HepG2 (cell line): ENCODE data around the gene CCDC57. TPM values are rescaled to one million over a fixed set of nuclear protein-coding genes. Genes with fewer than 3 reads are reported as not detected.

Experiments used
- ATAC-seq: fragments of 200-7000 bp; cut with Tn5 transposase; 3 replicates; pipeline ENCODE4 v1.9.1; 2020; ENCODE audit warnings: mild to moderate bottlenecking, moderate library complexity
- BruUV-seq: library from RNA; stranded (reverse); fragments of 400-500 nt; replicated peaks from 2 replicates; lab custom pipeline; 2021; lab: Mats Ljungman, UMichigan
- CTCF ChIA-PET: fragments of 300-600 bp; formaldehyde crosslinking; extraction: SDS; loops from one replicate; lab custom pipeline; 2021; ENCODE audit warnings: low total read pairs, inconsistent platforms, low intra/inter-chr PET ratio; lab: Yijun Ruan, JAX
- POLR2A ChIA-PET: fragments of 350-600 bp; sonication (Branson Sonifier 250); formaldehyde crosslinking; loops from one replicate; lab custom pipeline; 2020; ENCODE audit warnings: antibody characterized with exemption, inconsistent platforms; lab: Yijun Ruan, JAX
- DNase-seq: peaks from one replicate; pipeline ENCODE4 v3.0.0-alpha.2; 2015; ENCODE audit warnings: low spot score
- FAIRE-seq: peaks from 3 replicates; lab custom pipeline; 2011; peaks lifted over from hg19 to GRCh38; lab: Jason Lieb, UNC
- H2AFZ ChIP-seq: one replicate; pipeline ENCODE4 v1.6.1; 2011; ENCODE audit warnings: low read length, inconsistent platforms
- H3K27ac ChIP-seq: fragments of 300-600 bp; 3 replicates; pipeline ENCODE4 v1.8.0; 2011; ENCODE audit warnings: mixed run types, mild to moderate bottlenecking, mixed read lengths, low read length, inconsistent platforms; ENCODE audit not compliant: insufficient read depth; ENCODE audit errors: extremely low read length
- H3K27me3 ChIP-seq, 2 experiments: fragments of 200-600 bp in 1 of 2; 2 replicates in 1 of 2; 3 replicates in 1 of 2; pipeline versions ENCODE4 v1.6.0 to v1.8.0; 2011; ENCODE audit warnings: low read length in 2 of 2, mild to moderate bottlenecking in 2 of 2, moderate library complexity in 2 of 2, inconsistent platforms in 1 of 2; ENCODE audit not compliant: insufficient read depth in 2 of 2, control insufficient read depth in 1 of 2
- H3K36me3 ChIP-seq, 2 experiments: fragments of 200-600 bp in 1 of 2; replicated peaks in 1 of 2; 2 replicates in 1 of 2; 3 replicates in 1 of 2; pipeline versions ENCODE4 v1.5.1 to v1.8.0; 2011; ENCODE audit warnings: low read length in 2 of 2, inconsistent platforms in 1 of 2; ENCODE audit not compliant: insufficient read depth in 2 of 2, control insufficient read depth in 1 of 2
- H3K4me1 ChIP-seq: 2 replicates; pipeline ENCODE4 v1.5.1; 2012; ENCODE audit warnings: low read length, inconsistent platforms; ENCODE audit not compliant: insufficient read depth
- H3K4me2 ChIP-seq: 2 replicates; pipeline ENCODE4 v1.6.0; 2011; ENCODE audit warnings: low read depth, low read length, inconsistent platforms
- H3K4me3 ChIP-seq, 3 experiments: fragments of 200-600 bp in 1 of 3; sonication (generic), shearing (Covaris generic) in 1 of 3; replicated peaks in 1 of 3; 2 replicates each; pipeline ENCODE4 v1.5.1; 2011 to 2016; ENCODE audit warnings: low read length in 3 of 3, inconsistent platforms in 2 of 3, low read depth in 2 of 3, mild to moderate bottlenecking in 2 of 3, control low read depth in 1 of 3, mixed read lengths in 1 of 3; ENCODE audit not compliant: insufficient read depth in 1 of 3
- H3K79me2 ChIP-seq: one replicate; pipeline ENCODE4 v1.6.1; 2011; ENCODE audit warnings: low read length, inconsistent platforms; ENCODE audit not compliant: insufficient read depth
- H3K9ac ChIP-seq: 2 replicates; pipeline ENCODE4 v1.6.0; 2011; ENCODE audit warnings: mild to moderate bottlenecking, low read depth, low read length, inconsistent platforms; ENCODE audit not compliant: insufficient read depth
- H3K9me3 ChIP-seq: 2 replicates; pipeline ENCODE4 v1.5.1; 2012; ENCODE audit warnings: mild to moderate bottlenecking, low read length
- H4K20me1 ChIP-seq: 2 replicates; pipeline ENCODE4 v1.6.0; 2011; ENCODE audit warnings: inconsistent platforms, mild to moderate bottlenecking, low read length, moderate library complexity; ENCODE audit not compliant: insufficient read depth
- SMC3 ChIP-seq: IDR thresholded peaks from 2 replicates; pipeline ENCODE4 v1.6.1; 2011; ENCODE audit warnings: low read length, improper control_type of control experiment
- WGBS: methylation state at CpG from one replicate; pipeline ENCODE4 v1.1.6; 2017; ENCODE audit warnings: low lambda C conversion rate; 5-methylcytosine and 5-hydroxymethylcytosine counted together
- in situ Hi-C: cut with HindIII; loops from 2 replicates; pipeline ENCODE4 v1.10.0; 2017; ENCODE audit warnings: low pct_unique_long_range_greater_than_20kb; ENCODE audit not compliant: extremely low pct_ligation_motif_present
- intact Hi-C: fragments of 100-400 bp; cut with micrococcal nuclease; formaldehyde crosslinking; loops from one replicate; pipeline ENCODE4 v1.10.0; 2022; ENCODE audit not compliant: unreplicated experiment
- polyA plus RNA-seq, 8 experiments: library from polyadenylated mRNA; depleted of rRNA in 3 of 8; stranded (reverse) in 7 of 8; unstranded in 1 of 8; fragments of >200 nt; fragmentation: Illumina TruSeq in 4 of 8; extraction: Trizol in 4 of 8; gene quantifications; 2 replicates each; pipeline versions ENCODE4 v1.2.1 to v1.2.3, GENCODE V29; 2011 to 2016; ENCODE audit warnings: low read depth in 4 of 8, missing spikeins in 1 of 8, mixed read lengths in 1 of 8; ENCODE audit not compliant: insufficient read depth in 1 of 8
- total RNA-seq, 5 experiments: library from RNA; depleted of rRNA; stranded (reverse); fragments of >200 nt; fragmentation: Illumina TruSeq; extraction: Trizol; gene quantifications; 2 replicates each; pipeline ENCODE4 v1.2.3, GENCODE V29; 2016; ENCODE audit warnings: low read depth in 1 of 5
- TF ChIP-seq, protein P1 (sequence below): sonication (generic); formaldehyde crosslinking; IDR thresholded peaks from 2 replicates; pipeline ENCODE4 v1.5.1; 2020; ENCODE audit warnings: mild to moderate bottlenecking, missing genetic modification reagents, moderate library complexity
- TF ChIP-seq, protein P2 (sequence below): IDR thresholded peaks from 2 replicates; pipeline ENCODE4 v1.6.1; 2016

Gene CCDC57
- total and polyA plus RNA-seq, 2 of the 13 experiments (the other 11 are each of a cell fraction or from before 2014, with no cell fraction given), result 59.3 to 59.9 TPM

DNA sequence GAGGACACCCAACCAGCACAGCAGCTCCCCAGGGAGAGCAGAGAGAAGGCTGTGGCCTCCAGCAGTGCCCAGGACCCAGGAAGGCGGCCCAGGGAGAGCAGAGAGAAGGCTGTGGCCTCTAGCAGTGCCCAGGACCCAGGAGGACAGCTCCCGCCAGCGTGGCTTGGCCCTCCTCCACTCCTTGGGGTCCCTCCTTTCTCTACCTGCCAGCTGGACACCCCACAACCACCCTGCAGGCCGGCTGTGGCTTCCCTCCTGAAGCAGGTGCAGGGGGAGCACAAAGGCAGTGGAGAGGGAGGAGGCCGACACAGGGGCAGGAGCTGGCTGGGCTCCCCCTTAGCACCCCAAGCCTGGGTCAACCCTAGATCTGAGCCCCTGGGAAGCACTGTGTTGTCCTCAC lies 60.5 kb downstream of the CCDC57 start:
- no peak for ATAC-seq
- Histone ChIP-seq H3K27ac (no peak overlapping the region), H4K20me1 (no peaks in the 10 kb centered on the region), H3K36me3 (no peaks in the 10 kb centered on the region; a peak in 2 of 5 replicates), H3K4me2 (no peak overlapping the region), H3K4me1 (peaks cover 7% of the 10 kb centered on the region; the same call in 1 of the 2 replicates), H3K27me3 (no peaks in the 10 kb centered on the region), H2AFZ (no peak overlapping the region), H3K4me3 (no peak overlapping the region), H3K9me3 (no peaks in the 10 kb centered on the region), H3K79me2 (no peaks in the 10 kb centered on the region), H3K9ac (no peak overlapping the region)
- in situ Hi-C loops (no loop called here), intact Hi-C loops (loop anchor here (5.0 kb wide), 2 partner anchors 115 to 130 kb away; partner anchors contain the start of genes CENPX, DCXR and LRRC45)
- BruUV-seq, result no TSS peak
- FAIRE-seq, result no peak
- 70% methylated on average over 4 of the region's 5 CpGs for WGBS
- TF ChIP-seq, protein P1, sequence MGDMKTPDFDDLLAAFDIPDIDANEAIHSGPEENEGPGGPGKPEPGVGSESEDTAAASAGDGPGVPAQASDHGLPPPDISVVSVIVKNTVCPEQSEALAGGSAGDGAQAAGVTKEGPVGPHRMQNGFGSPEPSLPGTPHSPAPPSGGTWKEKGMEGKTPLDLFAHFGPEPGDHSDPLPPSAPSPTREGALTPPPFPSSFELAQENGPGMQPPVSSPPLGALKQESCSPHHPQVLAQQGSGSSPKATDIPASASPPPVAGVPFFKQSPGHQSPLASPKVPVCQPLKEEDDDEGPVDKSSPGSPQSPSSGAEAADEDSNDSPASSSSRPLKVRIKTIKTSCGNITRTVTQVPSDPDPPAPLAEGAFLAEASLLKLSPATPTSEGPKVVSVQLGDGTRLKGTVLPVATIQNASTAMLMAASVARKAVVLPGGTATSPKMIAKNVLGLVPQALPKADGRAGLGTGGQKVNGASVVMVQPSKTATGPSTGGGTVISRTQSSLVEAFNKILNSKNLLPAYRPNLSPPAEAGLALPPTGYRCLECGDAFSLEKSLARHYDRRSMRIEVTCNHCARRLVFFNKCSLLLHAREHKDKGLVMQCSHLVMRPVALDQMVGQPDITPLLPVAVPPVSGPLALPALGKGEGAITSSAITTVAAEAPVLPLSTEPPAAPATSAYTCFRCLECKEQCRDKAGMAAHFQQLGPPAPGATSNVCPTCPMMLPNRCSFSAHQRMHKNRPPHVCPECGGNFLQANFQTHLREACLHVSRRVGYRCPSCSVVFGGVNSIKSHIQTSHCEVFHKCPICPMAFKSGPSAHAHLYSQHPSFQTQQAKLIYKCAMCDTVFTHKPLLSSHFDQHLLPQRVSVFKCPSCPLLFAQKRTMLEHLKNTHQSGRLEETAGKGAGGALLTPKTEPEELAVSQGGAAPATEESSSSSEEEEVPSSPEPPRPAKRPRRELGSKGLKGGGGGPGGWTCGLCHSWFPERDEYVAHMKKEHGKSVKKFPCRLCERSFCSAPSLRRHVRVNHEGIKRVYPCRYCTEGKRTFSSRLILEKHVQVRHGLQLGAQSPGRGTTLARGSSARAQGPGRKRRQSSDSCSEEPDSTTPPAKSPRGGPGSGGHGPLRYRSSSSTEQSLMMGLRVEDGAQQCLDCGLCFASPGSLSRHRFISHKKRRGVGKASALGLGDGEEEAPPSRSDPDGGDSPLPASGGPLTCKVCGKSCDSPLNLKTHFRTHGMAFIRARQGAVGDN (CRISPR knock-in tag), result 0 out of 2 replicates have a peak, but pooled peaks have one; percentile 17
- no peak for TF ChIP-seq SMC3
- TF ChIP-seq, protein P2, sequence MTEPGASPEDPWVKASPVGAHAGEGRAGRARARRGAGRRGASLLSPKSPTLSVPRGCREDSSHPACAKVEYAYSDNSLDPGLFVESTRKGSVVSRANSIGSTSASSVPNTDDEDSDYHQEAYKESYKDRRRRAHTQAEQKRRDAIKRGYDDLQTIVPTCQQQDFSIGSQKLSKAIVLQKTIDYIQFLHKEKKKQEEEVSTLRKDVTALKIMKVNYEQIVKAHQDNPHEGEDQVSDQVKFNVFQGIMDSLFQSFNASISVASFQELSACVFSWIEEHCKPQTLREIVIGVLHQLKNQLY (CRISPR knock-in tag), result no peak
- ChIA-PET CTCF (no interaction called here), POLR2A (interaction anchor here (1.2 kb wide), 1 partner anchor 54 kb away, joined by 4 read pairs; no protein-coding TSS in a partner anchor)
- no peak for DNase-seq
